Astrocyte (in vitro differentiated cells and primary cell): ENCODE data around the gene MARS2. TPM values are rescaled to one million over a fixed set of nuclear protein-coding genes. Genes with fewer than 3 reads are reported as not detected.

Source experiments
- DNase-seq: peaks from one replicate; pipeline ENCODE4 v3.0.0-alpha.2; 2010; ENCODE audit warnings: low read depth
- FAIRE-seq: peaks from 2 replicates; lab custom pipeline; 2011; peaks lifted over from hg19 to GRCh38; lab: Jason Lieb, UNC
- H2AFZ ChIP-seq: 2 replicates; pipeline ENCODE4 v1.6.0; 2012; ENCODE audit warnings: low read depth, low read length, inconsistent platforms
- H3K27ac ChIP-seq: 2 replicates; pipeline ENCODE4 v1.5.1; 2011; ENCODE audit warnings: low read depth, low read length, inconsistent platforms
- H3K27me3 ChIP-seq: 2 replicates; pipeline ENCODE4 v1.6.0; 2011; ENCODE audit warnings: low read length, inconsistent platforms; ENCODE audit not compliant: insufficient read depth
- H3K36me3 ChIP-seq: 2 replicates; pipeline ENCODE4 v1.5.1; 2011; ENCODE audit warnings: low read length, inconsistent platforms; ENCODE audit not compliant: insufficient read depth
- H3K4me1 ChIP-seq: 2 replicates; pipeline ENCODE4 v1.5.1; 2011; ENCODE audit warnings: low read length, inconsistent platforms; ENCODE audit not compliant: insufficient read depth
- H3K4me2 ChIP-seq: 2 replicates; pipeline ENCODE4 v1.6.0; 2012; ENCODE audit warnings: low read length, inconsistent platforms
- H3K4me3 ChIP-seq: 2 replicates; pipeline ENCODE4 v1.5.1; 2011; ENCODE audit warnings: low read depth, mild to moderate bottlenecking, low read length, inconsistent platforms; ENCODE audit not compliant: insufficient read depth
- H3K79me2 ChIP-seq: 2 replicates; pipeline ENCODE4 v1.6.0; 2012; ENCODE audit warnings: mild to moderate bottlenecking, low read length, inconsistent platforms; ENCODE audit not compliant: insufficient read depth
- H3K9ac ChIP-seq: 2 replicates; pipeline ENCODE4 v1.6.0; 2012; ENCODE audit warnings: mild to moderate bottlenecking, low read length, inconsistent platforms
- H3K9me3 ChIP-seq: 2 replicates; pipeline ENCODE4 v1.5.1; 2012; ENCODE audit warnings: low read depth, mild to moderate bottlenecking, low read length, inconsistent platforms; ENCODE audit not compliant: insufficient read depth
- H4K20me1 ChIP-seq: 2 replicates; pipeline ENCODE4 v1.6.0; 2012; ENCODE audit warnings: low read length, inconsistent platforms; ENCODE audit not compliant: insufficient read depth
- H3K27ac Mint-ChIP-seq: one replicate; pipeline ENCODE4 v1.8.0; 2021; ENCODE audit warnings: mild to moderate bottlenecking, mixed read lengths; ENCODE audit not compliant: unreplicated experiment
- H3K27me3 Mint-ChIP-seq: one replicate; pipeline ENCODE4 v1.8.0; 2021; ENCODE audit warnings: low read depth, mixed read lengths; ENCODE audit not compliant: unreplicated experiment
- H3K36me3 Mint-ChIP-seq: one replicate; pipeline ENCODE4 v1.8.0; 2021; ENCODE audit warnings: low read depth, mixed read lengths; ENCODE audit not compliant: unreplicated experiment
- H3K4me1 Mint-ChIP-seq: one replicate; pipeline ENCODE4 v1.8.0; 2021; ENCODE audit warnings: low read depth, mixed read lengths; ENCODE audit not compliant: unreplicated experiment
- H3K4me3 Mint-ChIP-seq: one replicate; pipeline ENCODE4 v1.8.0; 2021; ENCODE audit warnings: mild to moderate bottlenecking, moderate library complexity, mixed read lengths; ENCODE audit not compliant: unreplicated experiment
- H3K9me3 Mint-ChIP-seq: one replicate; pipeline ENCODE4 v1.8.0; 2021; ENCODE audit warnings: mild to moderate bottlenecking, mixed read lengths; ENCODE audit not compliant: unreplicated experiment
- EZH2 ChIP-seq: IDR thresholded peaks from 2 replicates; pipeline ENCODE4 v1.6.1; 2012; ENCODE audit warnings: mild to moderate bottlenecking, low read length, inconsistent platforms; ENCODE audit not compliant: insufficient read depth
- total RNA-seq: library from RNA; stranded (reverse); gene quantifications from 2 replicates; pipeline ENCODE4 v1.2.1, GENCODE V29; 2021
- TF ChIP-seq, protein P1 (sequence below): IDR thresholded peaks from 2 replicates; pipeline ENCODE4 v1.5.1; 2011; ENCODE audit warnings: low read depth, mild to moderate bottlenecking, inconsistent platforms, low read length, moderate library complexity; ENCODE audit not compliant: insufficient read depth

MARS2 gene
- total RNA-seq, 1 donor from 2014 or later, result 8.2 TPM

- Mint-ChIP-seq H3K27me3 (no peaks in the 10 kb centered on the region), H3K36me3 (peaks cover 18% of the 10 kb centered on the region), H3K27ac (no peak overlapping the region), H3K4me1 (peaks cover 8% of the 10 kb centered on the region), H3K4me3 (no peak overlapping the region), H3K9me3 (peaks cover 11% of the 10 kb centered on the region)
- H3K27ac ChIP-seq, result no peak overlapping the region
- H3K4me1 ChIP-seq, result no peaks in the 10 kb centered on the region
- H4K20me1 ChIP-seq, result no peaks in the 10 kb centered on the region
- H3K36me3 ChIP-seq, result no peaks in the 10 kb centered on the region
- no peak overlapping the region for H3K4me2 ChIP-seq
- TF ChIP-seq, protein P1, sequence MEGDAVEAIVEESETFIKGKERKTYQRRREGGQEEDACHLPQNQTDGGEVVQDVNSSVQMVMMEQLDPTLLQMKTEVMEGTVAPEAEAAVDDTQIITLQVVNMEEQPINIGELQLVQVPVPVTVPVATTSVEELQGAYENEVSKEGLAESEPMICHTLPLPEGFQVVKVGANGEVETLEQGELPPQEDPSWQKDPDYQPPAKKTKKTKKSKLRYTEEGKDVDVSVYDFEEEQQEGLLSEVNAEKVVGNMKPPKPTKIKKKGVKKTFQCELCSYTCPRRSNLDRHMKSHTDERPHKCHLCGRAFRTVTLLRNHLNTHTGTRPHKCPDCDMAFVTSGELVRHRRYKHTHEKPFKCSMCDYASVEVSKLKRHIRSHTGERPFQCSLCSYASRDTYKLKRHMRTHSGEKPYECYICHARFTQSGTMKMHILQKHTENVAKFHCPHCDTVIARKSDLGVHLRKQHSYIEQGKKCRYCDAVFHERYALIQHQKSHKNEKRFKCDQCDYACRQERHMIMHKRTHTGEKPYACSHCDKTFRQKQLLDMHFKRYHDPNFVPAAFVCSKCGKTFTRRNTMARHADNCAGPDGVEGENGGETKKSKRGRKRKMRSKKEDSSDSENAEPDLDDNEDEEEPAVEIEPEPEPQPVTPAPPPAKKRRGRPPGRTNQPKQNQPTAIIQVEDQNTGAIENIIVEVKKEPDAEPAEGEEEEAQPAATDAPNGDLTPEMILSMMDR, result no peak
- TF ChIP-seq EZH2, result no peak
- H3K9ac ChIP-seq, result no peak overlapping the region
- DNase-seq, result no peak
- FAIRE-seq, result no peak
- no peak overlapping the region for H2AFZ ChIP-seq
- no peaks in the 10 kb centered on the region for H3K27me3 ChIP-seq
- no peaks in the 10 kb centered on the region for H3K79me2 ChIP-seq
- no peak overlapping the region for H3K4me3 ChIP-seq
- H3K9me3 ChIP-seq, result no peaks in the 10 kb centered on the region
Observed at GRCh38 chr2:197669077-197669476, 36.1 kb upstream of the MARS2 start.

GRCh38 chr2:197672371-197672893 is 32.7 kb upstream of the MARS2 start:
- FAIRE-seq (no peak), DNase-seq (no peak)
- TF ChIP-seq EZH2, result no peak
- TF ChIP-seq, protein P1, result no peak
- Histone ChIP-seq H3K79me2 (no peaks in the 10 kb centered on the region), H3K4me2 (no peak overlapping the region), H4K20me1 (no peaks in the 10 kb centered on the region), H3K9ac (no peak overlapping the region), H3K4me1 (no peaks in the 10 kb centered on the region), H3K4me3 (no peak overlapping the region), H2AFZ (no peak overlapping the region), H3K36me3 (no peaks in the 10 kb centered on the region), H3K27me3 (no peaks in the 10 kb centered on the region), H3K9me3 (no peaks in the 10 kb centered on the region), H3K27ac (no peak overlapping the region)
- Mint-ChIP-seq H3K27me3 (no peaks in the 10 kb centered on the region), H3K27ac (no peak overlapping the region), H3K9me3 (peaks cover 5% of the 10 kb centered on the region), H3K36me3 (peaks cover 13% of the 10 kb centered on the region), H3K4me3 (peak overlapping the region; percentile 66), H3K4me1 (peaks cover 23% of the 10 kb centered on the region)

DNA sequence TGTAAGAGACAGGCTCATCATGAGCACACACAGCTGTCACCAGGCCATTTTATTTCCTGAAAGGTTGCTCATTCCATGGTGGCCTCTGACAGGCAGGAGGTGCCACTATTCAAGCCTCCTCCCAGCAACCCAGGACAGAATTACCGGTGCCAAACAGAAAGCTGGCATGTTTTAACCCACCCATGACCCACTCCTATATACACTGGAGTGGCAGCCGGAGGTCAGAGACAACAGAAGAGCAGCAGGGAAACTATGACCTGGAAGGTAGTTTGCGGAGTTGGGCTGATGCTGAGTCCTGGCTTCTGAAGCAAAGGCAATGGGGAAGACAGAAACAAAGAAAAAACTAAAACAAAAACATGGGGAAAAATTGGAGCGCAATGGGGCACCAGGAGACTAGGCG is 32.1 kb upstream of the MARS2 start:
- no peak overlapping the region for H3K27ac Mint-ChIP-seq
- peaks cover 6% of the 10 kb centered on the region for H3K36me3 Mint-ChIP-seq
- Histone ChIP-seq H3K9ac (no peak overlapping the region), H2AFZ (peak overlapping the region; percentile 20), H3K9me3 (no peaks in the 10 kb centered on the region), H3K4me2 (peak overlapping the region; percentile 56), H3K36me3 (no peaks in the 10 kb centered on the region), H3K27me3 (no peaks in the 10 kb centered on the region), H4K20me1 (no peaks in the 10 kb centered on the region), H3K27ac (no peak overlapping the region), H3K79me2 (no peaks in the 10 kb centered on the region), H3K4me1 (no peaks in the 10 kb centered on the region), H3K4me3 (no peak overlapping the region)
- DNase-seq (no peak), FAIRE-seq (no peak)
- no peak for TF ChIP-seq EZH2
- TF ChIP-seq, protein P1, result no peak
- peak overlapping the region; percentile 75 for H3K4me3 Mint-ChIP-seq
- no peaks in the 10 kb centered on the region for H3K27me3 Mint-ChIP-seq
- no peaks in the 10 kb centered on the region for H3K9me3 Mint-ChIP-seq
- peaks cover 28% of the 10 kb centered on the region for H3K4me1 Mint-ChIP-seq
